ENCODE data around the gene DACT3. TPM values are rescaled to one million over a fixed set of nuclear protein-coding genes. Genes with fewer than 3 reads are reported as not detected.
A peak's percentile ranks its signal among the peaks of the same experiment; 100 is the strongest.

DACT3 gene
- polyA plus RNA-seq, 1 of the 3 experiments (the other 2 are of a cell fraction): 9.5 TPM

- H3K4me2 ChIP-seq: peak overlapping the region; percentile 69
- peaks cover 25% of the 10 kb centered on the region for H4K20me1 ChIP-seq (ENCODE audit: insufficient read depth)
- H3K9me3 ChIP-seq: no peaks in the 10 kb centered on the region; the same call in 1 of the 2 replicates
- H3K27me3 ChIP-seq (ENCODE audit: insufficient read depth): no peaks in the 10 kb centered on the region
- H3K79me2 ChIP-seq (ENCODE audit: insufficient read depth): peaks cover 37% of the 10 kb centered on the region
- H3K9me2 ChIP-seq: no peaks in the 10 kb centered on the region
- 60% methylated on average over 9 of the region's 9 CpGs for WGBS (ENCODE audit: low lambda C conversion rate)
- H3K36me3 ChIP-seq (replicated peaks in 1 of 2; ENCODE audit: control insufficient read depth in 1 of 2, insufficient read depth in 2 of 2, low read length in 1 of 2): no peaks in the 10 kb centered on the region
- H2AFZ ChIP-seq (ENCODE audit: low read depth): peak overlapping the region; percentile 88
- H3K27ac ChIP-seq (ENCODE audit: low read depth in 2 of 2, low read length in 1 of 2): peak overlapping the region; percentile 94 to 100; a peak in 2 of 4 replicates
- TF ChIP-seq CTCF (IDR thresholded peaks at IDR 0.05) (no peak), MXI1 (IDR thresholded peaks at IDR 0.05; ENCODE audit: low read depth, low read length) (no peak), RCOR1 (IDR thresholded peaks at IDR 0.05; ENCODE audit: low read length) (no peak), JUND (IDR thresholded peaks at IDR 0.05) (no peak), RAD21 (IDR thresholded peaks at IDR 0.05; ENCODE audit: low read length) (no peak)
- DNase-seq: peak; percentile 7
- no peaks in the 10 kb centered on the region for H3F3A ChIP-seq (replicated peaks; ENCODE audit: insufficient read depth)
- POLR2A ChIA-PET: interaction anchor here (1.6 to 2.6 kb wide), 4 partner anchors 12 to 114 kb away, joined by 5 to 10 read pairs (median 6); partner anchors contain the start of gene DACT3
- peaks cover 19 to 23% of the 10 kb centered on the region in 2 experiments for H3K4me1 ChIP-seq (ENCODE audit: control insufficient read depth in 1 of 2, insufficient read depth in 2 of 2, low read depth in 1 of 2, low read length in 1 of 2)
- H3K9ac ChIP-seq: peak overlapping the region; percentile 97
- CTCF ChIA-PET: interaction anchor here (0.9 to 23.7 kb wide), 10 partner anchors 11 to 413 kb away, joined by 3 to 471 read pairs (median 6); partner anchors contain the start of gene DACT3
- H3K4me3 ChIP-seq (ENCODE audit: low read depth in 2 of 2, low read length in 1 of 2): peak overlapping the region; percentile 71 to 98
These were observed 61.1 kb downstream of the DACT3 start for GRCh38 chr19:46599716-46600373.

- POLR2A ChIA-PET: no interaction called here
- Histone ChIP-seq H3K79me2 (ENCODE audit: insufficient read depth) (peaks cover 23% of the 10 kb centered on the region), H3K27ac (ENCODE audit: low read depth in 2 of 2, low read length in 1 of 2) (no peak overlapping the region), H3K9ac (no peak overlapping the region), H3K27me3 (ENCODE audit: insufficient read depth) (no peaks in the 10 kb centered on the region), H3K4me1 (ENCODE audit: control insufficient read depth in 1 of 2, insufficient read depth in 2 of 2, low read depth in 1 of 2, low read length in 1 of 2) (peaks cover 7 to 9% of the 10 kb centered on the region in 2 experiments; a peak in 2 of 4 replicates), H2AFZ (ENCODE audit: low read depth) (no peak overlapping the region), H3K9me2 (no peaks in the 10 kb centered on the region), H3K36me3 (replicated peaks in 1 of 2; ENCODE audit: control insufficient read depth in 1 of 2, insufficient read depth in 2 of 2, low read length in 1 of 2) (no peaks in the 10 kb centered on the region), H3K4me3 (ENCODE audit: low read depth in 2 of 2, low read length in 1 of 2) (no peak overlapping the region), H4K20me1 (ENCODE audit: insufficient read depth) (peaks cover 12% of the 10 kb centered on the region), H3K4me2 (no peak overlapping the region), H3K9me3 (no peaks in the 10 kb centered on the region; the same call in 1 of the 2 replicates), H3F3A (replicated peaks; ENCODE audit: insufficient read depth) (no peaks in the 10 kb centered on the region)
- DNase-seq: no peak
- TF ChIP-seq EP300 (IDR thresholded peaks at IDR 0.05; ENCODE audit: borderline replicate concordance in 1 of 2, low read depth in 1 of 2, low read length in 1 of 2) (no peak), FOXM1 (IDR thresholded peaks at IDR 0.05; ENCODE audit: low read depth) (no peak), TEAD4 (IDR thresholded peaks at IDR 0.05; ENCODE audit: borderline replicate concordance, insufficient read depth) (no peak), SIN3A (IDR thresholded peaks at IDR 0.05; ENCODE audit: borderline replicate concordance, low read depth, low read length) (no peak), MXI1 (IDR thresholded peaks at IDR 0.05; ENCODE audit: low read depth, low read length) (no peak), TCF12 (IDR thresholded peaks at IDR 0.05) (no peak), RAD21 (IDR thresholded peaks at IDR 0.05; ENCODE audit: low read length) (no peak), FOSL2 (IDR thresholded peaks at IDR 0.05; ENCODE audit: borderline replicate concordance, low read depth) (no peak), RFX5 (IDR thresholded peaks at IDR 0.05; ENCODE audit: low read length) (no peak), GATA2 (CRISPR knock-in tag; IDR thresholded peaks at IDR 0.05) (no peak), RCOR1 (IDR thresholded peaks at IDR 0.05; ENCODE audit: low read length) (no peak), NFIC (IDR thresholded peaks at IDR 0.05; ENCODE audit: borderline replicate concordance) (no peak), GABPA (IDR thresholded peaks at IDR 0.05; ENCODE audit: low read depth) (no peak), ELF1 (IDR thresholded peaks at IDR 0.05) (no peak), TAF1 (IDR thresholded peaks at IDR 0.05; ENCODE audit: borderline replicate concordance, low read depth, low read length) (no peak), CHD2 (IDR thresholded peaks at IDR 0.05; ENCODE audit: low read length, partially characterized antibody) (no peak)
- TF ChIP-seq, protein P1, sequence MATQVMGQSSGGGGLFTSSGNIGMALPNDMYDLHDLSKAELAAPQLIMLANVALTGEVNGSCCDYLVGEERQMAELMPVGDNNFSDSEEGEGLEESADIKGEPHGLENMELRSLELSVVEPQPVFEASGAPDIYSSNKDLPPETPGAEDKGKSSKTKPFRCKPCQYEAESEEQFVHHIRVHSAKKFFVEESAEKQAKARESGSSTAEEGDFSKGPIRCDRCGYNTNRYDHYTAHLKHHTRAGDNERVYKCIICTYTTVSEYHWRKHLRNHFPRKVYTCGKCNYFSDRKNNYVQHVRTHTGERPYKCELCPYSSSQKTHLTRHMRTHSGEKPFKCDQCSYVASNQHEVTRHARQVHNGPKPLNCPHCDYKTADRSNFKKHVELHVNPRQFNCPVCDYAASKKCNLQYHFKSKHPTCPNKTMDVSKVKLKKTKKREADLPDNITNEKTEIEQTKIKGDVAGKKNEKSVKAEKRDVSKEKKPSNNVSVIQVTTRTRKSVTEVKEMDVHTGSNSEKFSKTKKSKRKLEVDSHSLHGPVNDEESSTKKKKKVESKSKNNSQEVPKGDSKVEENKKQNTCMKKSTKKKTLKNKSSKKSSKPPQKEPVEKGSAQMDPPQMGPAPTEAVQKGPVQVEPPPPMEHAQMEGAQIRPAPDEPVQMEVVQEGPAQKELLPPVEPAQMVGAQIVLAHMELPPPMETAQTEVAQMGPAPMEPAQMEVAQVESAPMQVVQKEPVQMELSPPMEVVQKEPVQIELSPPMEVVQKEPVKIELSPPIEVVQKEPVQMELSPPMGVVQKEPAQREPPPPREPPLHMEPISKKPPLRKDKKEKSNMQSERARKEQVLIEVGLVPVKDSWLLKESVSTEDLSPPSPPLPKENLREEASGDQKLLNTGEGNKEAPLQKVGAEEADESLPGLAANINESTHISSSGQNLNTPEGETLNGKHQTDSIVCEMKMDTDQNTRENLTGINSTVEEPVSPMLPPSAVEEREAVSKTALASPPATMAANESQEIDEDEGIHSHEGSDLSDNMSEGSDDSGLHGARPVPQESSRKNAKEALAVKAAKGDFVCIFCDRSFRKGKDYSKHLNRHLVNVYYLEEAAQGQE (IDR thresholded peaks at IDR 0.05; ENCODE audit: low read depth, low read length): no peak
- TF ChIP-seq, protein P2, sequence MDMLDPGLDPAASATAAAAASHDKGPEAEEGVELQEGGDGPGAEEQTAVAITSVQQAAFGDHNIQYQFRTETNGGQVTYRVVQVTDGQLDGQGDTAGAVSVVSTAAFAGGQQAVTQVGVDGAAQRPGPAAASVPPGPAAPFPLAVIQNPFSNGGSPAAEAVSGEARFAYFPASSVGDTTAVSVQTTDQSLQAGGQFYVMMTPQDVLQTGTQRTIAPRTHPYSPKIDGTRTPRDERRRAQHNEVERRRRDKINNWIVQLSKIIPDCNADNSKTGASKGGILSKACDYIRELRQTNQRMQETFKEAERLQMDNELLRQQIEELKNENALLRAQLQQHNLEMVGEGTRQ (IDR thresholded peaks at IDR 0.05; ENCODE audit: borderline replicate concordance, low read depth, low read length): no peak
- WGBS (ENCODE audit: low lambda C conversion rate): 84% methylated on average over 4 of the region's 4 CpGs
- CTCF ChIA-PET: interaction anchor here (1.0 to 1.9 kb wide), 4 partner anchors 16 to 64 kb away, joined by 3 to 8 read pairs (median 4); no protein-coding TSS in a partner anchor
These were observed 62.5 kb downstream of the DACT3 start for GRCh38 chr19:46598372-46598917.

Data from SK-N-SH (cell line).